Measurements from ENCODE around the gene KLHDC7B.

The KLHDC7B gene

DNA sequence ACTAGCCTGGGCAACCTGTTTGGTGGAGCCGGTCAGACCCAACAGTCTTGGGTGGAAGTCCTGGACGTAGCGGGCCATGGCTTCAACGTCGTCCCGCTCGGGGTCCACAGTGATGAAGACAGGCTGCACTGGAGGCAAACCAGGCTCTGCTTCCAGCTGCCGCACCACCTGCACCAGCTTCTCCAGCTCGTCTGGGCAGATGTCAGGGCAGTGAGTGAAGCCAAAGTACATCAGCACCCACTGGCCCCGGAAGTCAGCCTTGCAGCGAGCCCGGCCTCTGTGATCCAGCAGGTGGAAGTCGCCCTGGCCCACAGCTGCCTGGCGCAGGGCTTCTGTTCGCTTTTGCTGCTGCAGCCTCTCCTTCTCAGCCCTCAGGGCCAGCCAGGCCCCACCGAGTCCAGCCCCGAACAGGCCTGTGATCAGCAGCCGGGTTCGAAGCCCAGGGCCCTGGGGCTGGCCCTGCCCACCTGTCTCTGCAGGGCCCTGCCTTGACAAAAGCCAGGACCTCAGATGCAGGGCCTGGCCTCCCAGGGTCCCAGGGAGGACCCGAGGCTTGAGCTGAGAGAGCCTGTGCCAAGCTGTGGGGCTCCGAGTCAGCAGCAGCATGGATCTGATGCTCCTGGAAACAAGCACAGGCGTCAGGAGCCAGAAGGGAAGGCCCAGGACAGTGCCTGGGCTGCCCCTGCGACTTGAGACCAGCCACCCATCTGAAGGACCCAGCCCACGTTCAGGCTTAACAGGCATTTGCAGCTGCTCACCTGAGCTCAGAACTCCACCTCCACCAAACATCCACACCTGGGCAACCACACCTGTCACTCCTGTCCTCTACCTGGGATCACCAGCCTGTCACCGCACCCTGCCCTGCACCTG is 21.7 kb upstream of the KLHDC7B start:
- DNase-seq (ENCODE audit: low read depth, low spot score), result no peak
- ChIA-PET CTCF (interaction anchor here (0.8 to 2.9 kb wide), 4 partner anchors 9 to 96 kb away, joined by 3 to 33 read pairs (median 11); partner anchors contain the start of gene LMF2), POLR2A (interaction anchor here (1.3 to 3.0 kb wide), 4 partner anchors 9 to 54 kb away, joined by 4 to 25 read pairs (median 8); partner anchors contain the start of genes LMF2 and NCAPH2)
- TF ChIP-seq, protein P1, sequence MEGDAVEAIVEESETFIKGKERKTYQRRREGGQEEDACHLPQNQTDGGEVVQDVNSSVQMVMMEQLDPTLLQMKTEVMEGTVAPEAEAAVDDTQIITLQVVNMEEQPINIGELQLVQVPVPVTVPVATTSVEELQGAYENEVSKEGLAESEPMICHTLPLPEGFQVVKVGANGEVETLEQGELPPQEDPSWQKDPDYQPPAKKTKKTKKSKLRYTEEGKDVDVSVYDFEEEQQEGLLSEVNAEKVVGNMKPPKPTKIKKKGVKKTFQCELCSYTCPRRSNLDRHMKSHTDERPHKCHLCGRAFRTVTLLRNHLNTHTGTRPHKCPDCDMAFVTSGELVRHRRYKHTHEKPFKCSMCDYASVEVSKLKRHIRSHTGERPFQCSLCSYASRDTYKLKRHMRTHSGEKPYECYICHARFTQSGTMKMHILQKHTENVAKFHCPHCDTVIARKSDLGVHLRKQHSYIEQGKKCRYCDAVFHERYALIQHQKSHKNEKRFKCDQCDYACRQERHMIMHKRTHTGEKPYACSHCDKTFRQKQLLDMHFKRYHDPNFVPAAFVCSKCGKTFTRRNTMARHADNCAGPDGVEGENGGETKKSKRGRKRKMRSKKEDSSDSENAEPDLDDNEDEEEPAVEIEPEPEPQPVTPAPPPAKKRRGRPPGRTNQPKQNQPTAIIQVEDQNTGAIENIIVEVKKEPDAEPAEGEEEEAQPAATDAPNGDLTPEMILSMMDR (IDR thresholded peaks at IDR 0.05; ENCODE audit: insufficient read depth, low read length, missing control alignments), result no peak
- peak overlapping the region; percentile 80 for H3K4me3 ChIP-seq (ENCODE audit: low read depth, low read length)

DNA sequence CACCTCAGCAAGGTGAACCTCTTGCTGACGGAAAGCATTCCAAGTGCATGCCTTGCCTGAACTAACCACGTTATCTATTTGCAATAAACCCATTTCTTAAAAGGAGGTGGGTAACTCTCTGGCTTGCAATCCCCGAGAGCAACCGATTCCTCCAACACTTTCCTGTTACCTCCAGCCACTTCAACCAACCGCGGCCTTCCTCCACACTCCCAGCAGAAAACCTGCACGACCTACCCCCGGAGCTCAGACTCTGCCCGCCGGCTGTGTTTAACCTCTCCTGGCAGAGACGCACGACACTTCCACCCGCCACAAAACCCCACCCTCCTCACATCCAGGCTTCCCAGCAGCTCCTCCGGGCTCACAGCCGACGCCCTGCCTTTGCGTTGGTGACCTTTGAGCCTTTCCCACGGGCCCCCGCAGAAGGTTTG is 21.0 kb upstream of the KLHDC7B start:
- DNase-seq (ENCODE audit: low read depth, low spot score), result no peak
- POLR2A ChIA-PET, result interaction anchor here (0.9 to 3.0 kb wide), 6 partner anchors 10 to 96 kb away, joined by 4 to 25 read pairs (median 8); partner anchors contain the start of genes LMF2, MIOX and NCAPH2
- CTCF ChIA-PET, result interaction anchor here (0.8 to 2.9 kb wide), 9 partner anchors 10 to 182 kb away, joined by 3 to 33 read pairs (median 8); partner anchors contain the start of genes KLHDC7B and LMF2
- H3K4me3 ChIP-seq (ENCODE audit: low read depth, low read length), result peak overlapping the region; percentile 80
- TF ChIP-seq, protein P1 (IDR thresholded peaks at IDR 0.05; ENCODE audit: insufficient read depth, low read length, missing control alignments), result no peak

DNA sequence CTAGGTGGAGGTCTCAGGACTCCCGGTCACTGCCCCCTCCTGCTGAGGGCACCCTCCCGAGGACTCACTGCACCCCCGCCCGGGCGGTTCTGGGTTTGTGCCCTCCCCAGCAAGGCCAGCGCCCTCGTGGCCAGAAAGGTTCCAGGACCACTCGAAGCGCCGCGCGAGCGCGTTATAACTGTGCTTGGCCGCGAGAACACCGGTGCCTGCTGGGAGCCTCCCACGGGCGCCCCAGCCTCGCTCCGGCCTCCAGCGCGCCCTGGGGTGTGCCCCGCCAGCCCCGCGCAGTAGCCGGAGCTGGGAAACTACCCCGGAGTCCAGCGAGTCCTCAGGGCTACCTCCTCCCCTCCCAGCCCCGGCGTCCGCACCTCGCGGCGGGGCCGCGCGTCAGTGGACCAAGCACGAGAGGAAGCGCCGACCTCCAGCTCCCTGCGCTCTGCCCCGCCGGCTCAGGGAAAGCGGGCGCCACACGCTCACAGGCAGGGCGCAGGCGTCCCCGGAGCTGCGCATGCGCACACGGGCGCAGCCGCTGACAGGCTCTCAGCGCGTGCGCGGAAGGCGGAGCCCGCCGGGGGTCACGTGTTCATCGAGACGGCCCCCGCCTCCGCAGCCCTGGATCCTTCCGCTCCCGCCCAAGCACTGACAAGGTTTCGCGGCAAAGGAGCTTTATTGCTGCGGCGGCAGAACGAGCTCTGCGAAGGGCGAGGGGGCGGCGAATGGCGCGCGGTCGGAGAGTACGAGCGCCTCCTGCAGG is 20.4 kb upstream of the KLHDC7B start, which contains the start of gene SCO2:
Gene SCO2, minus strand, starts transcription at position 495 of the 754 bp plus-strand sequence. CDS start 1,187 bp downstream, outside the sequence.
- TF ChIP-seq, protein P1 (IDR thresholded peaks at IDR 0.05; ENCODE audit: insufficient read depth, low read length, missing control alignments), result peak; percentile 67
- ChIA-PET CTCF (interaction anchor here (0.6 to 2.9 kb wide), 38 partner anchors 8 to 331 kb away, joined by 3 to 33 read pairs (median 5); partner anchors contain the start of genes ARSA, CHKB, KLHDC7B and LMF2), POLR2A (interaction anchor here (0.6 to 3.0 kb wide), 18 partner anchors 9 to 220 kb away, joined by 3 to 25 read pairs (median 4); partner anchors contain the start of genes CHKB, KLHDC7B, LMF2 and MIOX)
- peak within 1 kb of the TSS; percentile 80 for H3K4me3 ChIP-seq (ENCODE audit: low read depth, low read length)
- DNase-seq (ENCODE audit: low read depth, low spot score), result peak; percentile 75

DNA sequence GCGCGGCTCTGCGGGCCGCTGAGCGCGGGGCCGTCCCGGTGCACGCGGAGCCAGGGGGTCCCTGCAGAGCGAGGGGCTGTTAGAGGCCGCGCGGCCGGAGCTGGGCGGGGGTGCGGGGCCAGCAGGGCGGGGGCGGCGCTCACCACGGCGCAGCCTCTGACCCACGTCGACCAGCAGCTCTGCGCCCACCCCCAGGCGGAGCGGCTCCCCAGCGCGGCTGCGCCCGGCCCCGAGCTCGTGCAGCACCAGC is 19.9 kb upstream of the KLHDC7B start:
- POLR2A ChIA-PET, result interaction anchor here (0.7 to 3.0 kb wide), 17 partner anchors 10 to 220 kb away, joined by 3 to 25 read pairs (median 4); partner anchors contain the start of genes CHKB, KLHDC7B, LMF2 and MIOX
- CTCF ChIA-PET, result interaction anchor here (0.6 to 2.9 kb wide), 37 partner anchors 9 to 332 kb away, joined by 3 to 33 read pairs (median 5); partner anchors contain the start of genes ARSA, CHKB, KLHDC7B and LMF2
- peak overlapping the region; percentile 80 for H3K4me3 ChIP-seq (ENCODE audit: low read depth, low read length)
- DNase-seq (ENCODE audit: low read depth, low spot score), result no peak
- TF ChIP-seq, protein P1 (IDR thresholded peaks at IDR 0.05; ENCODE audit: insufficient read depth, low read length, missing control alignments), result no peak

DNA sequence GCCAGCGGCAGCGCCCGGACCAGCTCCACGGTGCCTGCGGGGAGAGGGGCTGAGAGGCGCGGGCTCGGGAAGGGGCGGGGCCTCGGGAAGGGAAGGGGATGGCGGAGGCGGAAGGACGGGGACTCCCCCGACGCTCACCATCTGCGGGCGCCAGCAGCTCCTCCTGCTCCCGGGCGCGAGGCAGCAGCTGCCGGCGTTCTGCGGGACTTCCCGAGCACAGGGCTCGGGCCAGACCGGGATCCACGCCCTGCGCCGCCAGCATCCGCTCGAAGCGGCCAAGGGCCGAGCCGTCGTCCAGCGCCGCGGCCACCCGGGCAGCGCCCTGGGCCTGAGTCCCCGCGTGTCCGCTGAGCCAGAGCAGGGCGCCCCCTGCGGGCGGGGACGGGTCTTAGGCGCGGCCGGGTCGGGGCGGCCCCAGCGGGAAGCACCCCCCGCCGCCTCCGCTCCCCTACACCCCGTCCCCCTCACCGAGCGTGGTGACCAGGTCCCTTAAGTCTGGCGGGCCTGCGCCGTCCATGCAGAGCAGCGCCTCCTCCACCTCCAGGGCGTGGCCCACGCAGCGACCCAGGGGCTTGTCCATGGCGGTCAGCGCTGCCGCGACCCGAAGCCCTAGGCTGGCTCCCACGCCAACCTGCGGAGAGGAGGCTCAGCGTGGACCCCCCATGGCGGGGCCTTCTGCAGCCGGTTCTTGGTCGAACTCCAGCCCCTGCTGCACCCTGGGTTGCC is 19.4 kb upstream of the KLHDC7B start:
- H3K4me3 ChIP-seq (ENCODE audit: low read depth, low read length), result peak overlapping the region; percentile 80
- TF ChIP-seq, protein P1 (IDR thresholded peaks at IDR 0.05; ENCODE audit: insufficient read depth, low read length, missing control alignments), result peak; percentile 69
- ChIA-PET CTCF (interaction anchor here (0.7 to 3.3 kb wide), 37 partner anchors 9 to 332 kb away, joined by 3 to 33 read pairs (median 6); partner anchors contain the start of genes ARSA, CHKB, KLHDC7B and LMF2), POLR2A (interaction anchor here (0.7 to 3.0 kb wide), 14 partner anchors 10 to 221 kb away, joined by 3 to 25 read pairs (median 4); partner anchors contain the start of genes CHKB, KLHDC7B, LMF2 and NCAPH2)
- DNase-seq (ENCODE audit: low read depth, low spot score), result no peak

Measured in AG04449 (cell line).